PC-9 (cell line): Measurements from ENCODE around the gene TMTC2. TPM values are rescaled to one million over a fixed set of nuclear protein-coding genes. Genes with fewer than 3 reads are reported as not detected.

Source experiments
- BruUV-seq: library from RNA; stranded (reverse); fragments of 400-500 nt; replicated peaks from 2 replicates; lab custom pipeline; 2021; lab: Mats Ljungman, UMichigan
- CTCF ChIA-PET: fragments of 300-600 bp; sonication (Branson Sonifier 250); formaldehyde crosslinking; loops from one replicate; lab custom pipeline; 2022; ENCODE audit warnings: antibody characterized with exemption; lab: Charles Lee
- POLR2A ChIA-PET: fragments of 300-600 bp; sonication (Branson Sonifier 250); formaldehyde crosslinking; loops from one replicate; lab custom pipeline; 2022; ENCODE audit warnings: antibody characterized with exemption; ENCODE audit not compliant: unreplicated experiment; lab: Charles Lee
- DNase-seq, 2 experiments: peaks; one replicate each; pipeline versions ENCODE4 v3.0.0 to v3.0.0-alpha.2; 2015 to 2022; ENCODE audit warnings: mixed read lengths in 1 of 2
- H2AFZ ChIP-seq: fragments of 200-600 bp; sonication (generic); 2 replicates; pipeline ENCODE4 v1.8.1; 2017; ENCODE audit warnings: antibody characterized with exemption
- H3F3A ChIP-seq: fragments of 200-600 bp; sonication (generic); 2 replicates; pipeline ENCODE4 v1.8.1; 2017; ENCODE audit warnings: antibody characterized with exemption, mild to moderate bottlenecking, low read depth; ENCODE audit not compliant: insufficient read depth
- H3K27ac ChIP-seq: fragments of 200-600 bp; sonication (generic); 2 replicates; pipeline ENCODE4 v1.6.1; 2016; ENCODE audit warnings: mixed run types
- H3K27me3 ChIP-seq: fragments of 200-600 bp; sonication (generic); 2 replicates; pipeline ENCODE4 v1.6.1; 2016; ENCODE audit warnings: low read depth, mixed run types; ENCODE audit not compliant: insufficient read depth
- H3K36me3 ChIP-seq: fragments of 200-600 bp; sonication (generic); 2 replicates; pipeline ENCODE4 v1.6.1; 2016; ENCODE audit warnings: low read depth, mixed run types
- H3K4me1 ChIP-seq: fragments of 200-600 bp; sonication (generic); replicated peaks from 2 replicates; pipeline ENCODE4 v1.6.1; 2016; ENCODE audit warnings: mixed run types; ENCODE audit not compliant: insufficient read depth
- H3K4me2 ChIP-seq: fragments of 200-600 bp; sonication (generic); 2 replicates; pipeline ENCODE4 v1.6.1; 2017; ENCODE audit warnings: mixed run types
- H3K4me3 ChIP-seq: fragments of 200-600 bp; sonication (generic); 2 replicates; pipeline ENCODE4 v1.6.1; 2016; ENCODE audit warnings: mixed run types
- H3K79me2 ChIP-seq: fragments of 200-600 bp; sonication (generic); 2 replicates; pipeline ENCODE4 v1.6.1; 2017; ENCODE audit warnings: low read depth, mixed run types
- H3K9me2 ChIP-seq: fragments of 200-600 bp; sonication (generic); 2 replicates; pipeline ENCODE4 v1.8.1; 2017; ENCODE audit warnings: mild to moderate bottlenecking; ENCODE audit not compliant: insufficient read depth
- H3K9me3 ChIP-seq: fragments of 200-600 bp; sonication (generic); 2 replicates; pipeline ENCODE4 v1.8.1; 2016; ENCODE audit warnings: low read depth; ENCODE audit not compliant: insufficient read depth
- H4K20me1 ChIP-seq: fragments of 200-600 bp; sonication (generic); 2 replicates; pipeline ENCODE4 v1.8.1; 2017; ENCODE audit not compliant: insufficient read depth
- CTCF ChIP-seq: fragments of 200-600 bp; sonication (generic); conservative IDR thresholded peaks from 2 replicates; pipeline ENCODE4 v1.6.1; 2017; ENCODE audit warnings: mixed run types, antibody characterized with exemption, mild to moderate bottlenecking, moderate library complexity
- EZH2 ChIP-seq: fragments of 200-600 bp; sonication (generic); IDR thresholded peaks from 2 replicates; pipeline ENCODE4 v1.8.0; 2017; ENCODE audit warnings: antibody characterized with exemption, low read depth
- intact Hi-C: fragments of 100-400 bp; cut with micrococcal nuclease; formaldehyde crosslinking; loops from one replicate; pipeline ENCODE4 v1.10.0; 2022; ENCODE audit not compliant: unreplicated experiment
- total RNA-seq: library from RNA; stranded (reverse); gene quantifications from 2 replicates; pipeline ENCODE4 v1.2.3, GENCODE V29; 2021

TMTC2 gene
- total RNA-seq, 1 experiment from 2014 or later, result 8.6 TPM

GRCh38 chr12:82675246-82675645 lies 11.5 kb upstream of the TMTC2 start:
- no peaks in the 10 kb centered on the region for H3K36me3 ChIP-seq
- no peak overlapping the region for H3K4me3 ChIP-seq
- no peaks in the 10 kb centered on the region for H3F3A ChIP-seq
- POLR2A ChIA-PET, result no interaction called here
- H3K9me2 ChIP-seq, result no peaks in the 10 kb centered on the region; the same call in 1 of the 2 replicates
- H3K27me3 ChIP-seq, result no peaks in the 10 kb centered on the region
- H4K20me1 ChIP-seq, result no peaks in the 10 kb centered on the region
- CTCF ChIA-PET, result no interaction called here
- intact Hi-C loops, result no loop called here
- H3K4me2 ChIP-seq, result no peak overlapping the region
- no peaks in the 10 kb centered on the region for H3K79me2 ChIP-seq
- H3K9me3 ChIP-seq, result no peaks in the 10 kb centered on the region; the same call in 1 of the 2 replicates
- no peak overlapping the region for H3K27ac ChIP-seq
- no peak for DNase-seq
- TF ChIP-seq CTCF (no peak), EZH2 (no peak)
- H3K4me1 ChIP-seq, result no peaks in the 10 kb centered on the region
- no peak overlapping the region for H2AFZ ChIP-seq
- no TSS peak for BruUV-seq

- H4K20me1 ChIP-seq, result no peaks in the 10 kb centered on the region
- BruUV-seq, result no TSS peak
- H3K27ac ChIP-seq, result peak overlapping the region; percentile 44
- no peak overlapping the region for H2AFZ ChIP-seq
- H3F3A ChIP-seq, result peaks cover 9% of the 10 kb centered on the region
- no peaks in the 10 kb centered on the region; the same call in 1 of the 2 replicates for H3K9me2 ChIP-seq
- DNase-seq, result no peak
- H3K4me2 ChIP-seq, result peak overlapping the region; percentile 46
- H3K79me2 ChIP-seq, result no peaks in the 10 kb centered on the region
- no peaks in the 10 kb centered on the region for H3K27me3 ChIP-seq
- intact Hi-C loops, result no loop called here
- H3K9me3 ChIP-seq, result no peaks in the 10 kb centered on the region
- no peak overlapping the region; the same call in 1 of the 2 replicates for H3K4me3 ChIP-seq
- H3K4me1 ChIP-seq, result peaks cover 25% of the 10 kb centered on the region
- ChIA-PET POLR2A (no interaction called here), CTCF (no interaction called here)
- TF ChIP-seq EZH2, result no peak
- TF ChIP-seq CTCF, result no peak
- H3K36me3 ChIP-seq, result no peaks in the 10 kb centered on the region
Observed at GRCh38 chr12:82682326-82682725, 4.4 kb upstream of the TMTC2 start.

GRCh38 chr12:82682851-82683261 lies 3.9 kb upstream of the TMTC2 start:
- Histone ChIP-seq H4K20me1 (no peaks in the 10 kb centered on the region), H3K4me1 (peaks cover 25% of the 10 kb centered on the region), H3K4me2 (peak overlapping the region; percentile 46), H3K9me2 (no peaks in the 10 kb centered on the region; the same call in 1 of the 2 replicates), H2AFZ (no peak overlapping the region), H3F3A (peaks cover 9% of the 10 kb centered on the region), H3K36me3 (no peaks in the 10 kb centered on the region), H3K4me3 (no peak overlapping the region; the same call in 1 of the 2 replicates), H3K27me3 (no peaks in the 10 kb centered on the region), H3K27ac (peak overlapping the region; percentile 44), H3K9me3 (no peaks in the 10 kb centered on the region), H3K79me2 (no peaks in the 10 kb centered on the region)
- no TSS peak for BruUV-seq
- intact Hi-C loops, result no loop called here
- no peak for TF ChIP-seq EZH2
- no peak for TF ChIP-seq CTCF
- peak; percentile 18 to 89 for DNase-seq
- ChIA-PET CTCF (no interaction called here), POLR2A (no interaction called here)
